Vagina (tissue), 2 donors: Measurements from ENCODE around the gene CIAO1. TPM values are rescaled to one million over a fixed set of nuclear protein-coding genes. Genes with fewer than 3 reads are reported as not detected.
A peak's percentile ranks its signal among the peaks of the same experiment; 100 is the strongest.
"Not testable (repeated sequence)": the region's sequence is repeated elsewhere in the genome, so short reads cannot be mapped to it uniquely, and the experiment has no call there.

Experiments
- DNase-seq, 2 donors: peaks; one replicate each; pipeline ENCODE4 v3.0.0-alpha.2; 2017; ENCODE audit errors: extremely low spot score in 2 of 2
- H3K27ac ChIP-seq: fragments of 200-600 bp; sonication (generic); one replicate; pipeline ENCODE4 v1.5.1; 2019
- H3K27me3 ChIP-seq: fragments of 200-600 bp; sonication (generic); one replicate; pipeline ENCODE4 v1.5.1; 2019
- H3K36me3 ChIP-seq, 2 donors: fragments of 200-600 bp; sonication (generic); one replicate each; pipeline ENCODE4 v1.5.1; 2017 to 2019
- H3K4me1 ChIP-seq: fragments of 200-600 bp; sonication (generic); one replicate; pipeline ENCODE4 v1.5.1; 2019
- H3K4me3 ChIP-seq, 2 donors: fragments of 200-600 bp; sonication (generic); 1 replicate in 1 of 2; 2 replicates in 1 of 2; pipeline ENCODE4 v1.5.1; 2016 to 2019
- H3K9me3 ChIP-seq: fragments of 200-600 bp; sonication (generic); one replicate; pipeline ENCODE4 v1.5.1; 2019
- CTCF ChIP-seq, 3 experiments: fragments of 450-650 bp in 2 of 3; fragments of 200-600 bp in 1 of 3; sonication (generic) in 1 of 3; IDR thresholded peaks; one replicate each; pipeline ENCODE4 v1.5.1; 2017 to 2019; ENCODE audit warnings: antibody characterized with exemption in 3 of 3, mild to moderate bottlenecking in 2 of 3, moderate library complexity in 2 of 3
- POLR2A ChIP-seq, 2 donors: fragments of 450-650 bp; IDR thresholded peaks; one replicate each; pipeline ENCODE4 v1.6.1; 2017; ENCODE audit warnings: antibody characterized with exemption in 2 of 2, mild to moderate bottlenecking in 2 of 2, moderate library complexity in 2 of 2
- POLR2AphosphoS5 ChIP-seq, 2 donors: sonication (generic); formaldehyde crosslinking; IDR thresholded peaks; one replicate each; pipeline ENCODE4 v1.9.0; 2017; ENCODE audit warnings: antibody characterized with exemption in 2 of 2, mild to moderate bottlenecking in 2 of 2, low read depth in 1 of 2; ENCODE audit not compliant: insufficient read depth in 1 of 2
- intact Hi-C: fragments of 100-400 bp; cut with DNase I; formaldehyde crosslinking; loops from one replicate; pipeline ENCODE4 v1.15.1; 2023
- total RNA-seq: library from RNA; depleted of rRNA; stranded (reverse); fragments of >200 nt; gene quantifications from one replicate; pipeline ENCODE4 v1.2.3, GENCODE V29; 2016

The CIAO1 gene
- total RNA-seq, 1 donor from 2014 or later: 92.6 TPM

GRCh38 chr2:96256611-96257113 is 9.4 kb upstream of the CIAO1 start:
- H3K4me1 ChIP-seq: peaks cover 44% of the 10 kb centered on the region
- no peaks in the 10 kb centered on the region for H3K27me3 ChIP-seq
- H3K4me3 ChIP-seq: no peak overlapping the region
- H3K27ac ChIP-seq: peak overlapping the region; percentile 34
- DNase-seq: no peak
- no peaks in the 10 kb centered on the region for H3K9me3 ChIP-seq
- peaks cover 0 to 42% of the 10 kb centered on the region in 2 donors for H3K36me3 ChIP-seq
- intact Hi-C loops: no loop called here
- no peak for TF ChIP-seq POLR2A (IDR thresholded peaks at IDR 0.05)
- no peak for TF ChIP-seq CTCF (IDR thresholded peaks at IDR 0.05)
- TF ChIP-seq POLR2AphosphoS5 (IDR thresholded peaks at IDR 0.05; ENCODE audit: insufficient read depth in 1 of 2, low read depth in 1 of 2): no peak

DNA sequence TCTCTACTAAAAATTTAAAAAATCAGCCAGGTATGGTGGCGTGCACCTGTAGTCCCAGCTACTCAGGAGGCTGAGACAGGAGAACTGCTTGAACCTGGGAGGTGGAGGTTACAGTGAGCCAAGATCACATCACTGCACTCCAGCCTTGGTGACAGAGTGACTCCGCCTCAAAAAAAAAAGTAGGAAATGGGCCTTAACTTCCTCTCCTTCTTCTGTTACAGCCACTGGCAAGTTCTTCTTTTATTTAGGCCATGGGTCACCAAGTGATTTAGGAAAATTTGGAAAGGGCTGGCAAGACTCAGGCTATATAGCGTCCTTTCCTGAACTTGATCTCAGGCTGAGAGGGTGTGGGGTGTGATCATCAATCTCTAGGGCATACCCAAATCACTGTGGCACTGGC is 8.3 kb upstream of the CIAO1 start:
- Histone ChIP-seq H3K36me3 (peaks cover 0 to 37% of the 10 kb centered on the region in 2 donors), H3K27ac (peak overlapping the region; percentile 63), H3K4me1 (peaks cover 52% of the 10 kb centered on the region)
- H3K4me3 ChIP-seq, H3K9me3 ChIP-seq, intact Hi-C loops, DNase-seq, H3K27me3 ChIP-seq: not testable (repeated sequence)

- Histone ChIP-seq H3K27ac (peak overlapping the region; percentile 83), H3K9me3 (no peaks in the 10 kb centered on the region), H3K36me3 (peaks cover 0 to 30% of the 10 kb centered on the region in 2 donors), H3K4me1 (peaks cover 58% of the 10 kb centered on the region), H3K4me3 (no peak overlapping the region), H3K27me3 (no peaks in the 10 kb centered on the region)
- intact Hi-C loops: no loop called here
- DNase-seq: no peak
- TF ChIP-seq POLR2A (IDR thresholded peaks at IDR 0.05) (no peak), POLR2AphosphoS5 (IDR thresholded peaks at IDR 0.05; ENCODE audit: insufficient read depth in 1 of 2, low read depth in 1 of 2) (no peak), CTCF (IDR thresholded peaks at IDR 0.05) (no peak)
These were observed 7.6 kb upstream of the CIAO1 start for GRCh38 chr2:96258166-96259022.

GRCh38 chr2:96259497-96259921 is 6.5 kb upstream of the CIAO1 start:
- Histone ChIP-seq H3K4me1 (peaks cover 69% of the 10 kb centered on the region), H3K36me3 (peaks cover 0 to 21% of the 10 kb centered on the region in 2 donors), H3K27me3 (no peaks in the 10 kb centered on the region), H3K27ac (peak overlapping the region; percentile 83), H3K9me3 (no peaks in the 10 kb centered on the region), H3K4me3 (no peak overlapping the region)
- no peak for TF ChIP-seq POLR2AphosphoS5 (IDR thresholded peaks at IDR 0.05; ENCODE audit: insufficient read depth in 1 of 2, low read depth in 1 of 2)
- TF ChIP-seq CTCF (IDR thresholded peaks at IDR 0.05): no peak
- no peak for TF ChIP-seq POLR2A (IDR thresholded peaks at IDR 0.05)
- no peak for DNase-seq
- intact Hi-C loops: no loop called here

GRCh38 chr2:96260387-96261260 is 5.4 kb upstream of the CIAO1 start:
- Histone ChIP-seq H3K27me3 (no peaks in the 10 kb centered on the region), H3K27ac (peak overlapping the region; percentile 83), H3K4me1 (peaks cover 76% of the 10 kb centered on the region), H3K4me3 (no peak overlapping the region), H3K9me3 (no peaks in the 10 kb centered on the region), H3K36me3 (peaks cover 0 to 10% of the 10 kb centered on the region in 2 donors)
- peak; percentile 40 to 74 for TF ChIP-seq POLR2AphosphoS5 (IDR thresholded peaks at IDR 0.05; ENCODE audit: insufficient read depth in 1 of 2, low read depth in 1 of 2)
- peak in 1 of 3 experiments; percentile 12 for TF ChIP-seq CTCF (IDR thresholded peaks at IDR 0.05)
- no peak for TF ChIP-seq POLR2A (IDR thresholded peaks at IDR 0.05)
- no peak for DNase-seq
- intact Hi-C loops: loop anchor here (5.0 kb wide), 1 partner anchor 53 kb away; the partner anchor contains the start of gene STARD7
